Measurements from ENCODE around the gene IKZF2. TPM values are rescaled to one million over a fixed set of nuclear protein-coding genes. Genes with fewer than 3 reads are reported as not detected.
A peak's percentile ranks its signal among the peaks of the same experiment; 100 is the strongest.

IKZF2 gene
- total and polyA plus RNA-seq, 8 donors = 0.65 to 8.6 (median 3.2) TPM

- WGBS, 2 donors = 68 to 73% methylated on average over 3 of the region's 3 CpGs
Observed at GRCh38 chr2:213001297-213001910, 150.0 kb downstream of the IKZF2 start.

GRCh38 chr2:212998626-212999359 lies 152.6 kb downstream of the IKZF2 start:
- DNase-seq = no peak
- intact Hi-C loops (cut with DNase I) = no loop called here
- Histone ChIP-seq H3K4me1 (no peaks in the 10 kb centered on the region), H3K4me3 (no peak overlapping the region), H3K27me3 (no peaks in the 10 kb centered on the region), H3K9me3 (no peaks in the 10 kb centered on the region), H3K36me3 (no peaks in the 10 kb centered on the region), H3K27ac (no peak overlapping the region)
- WGBS, 2 donors = 91 to 95% methylated on average over 2 of the region's 2 CpGs
- TF ChIP-seq CTCF (IDR thresholded peaks at IDR 0.05) = no peak
- ATAC-seq = no peak
- no peak for FAIRE-seq

More at GRCh38 chr2:213001297-213001910, 150.0 kb downstream of the IKZF2 start:
- peak; percentile 65 for FAIRE-seq
- Histone ChIP-seq H3K4me3 (no peak overlapping the region), H3K27me3 (no peaks in the 10 kb centered on the region), H3K4me1 (no peaks in the 10 kb centered on the region), H3K9me3 (no peaks in the 10 kb centered on the region), H3K27ac (no peak overlapping the region), H3K36me3 (no peaks in the 10 kb centered on the region)
- intact Hi-C loops (cut with DNase I) = no loop called here
- no peak for TF ChIP-seq CTCF (IDR thresholded peaks at IDR 0.05)
- no peak for ATAC-seq
- no peak for DNase-seq

- Histone ChIP-seq H3K36me3 (no peaks in the 10 kb centered on the region), H3K4me3 (no peak overlapping the region), H3K27me3 (no peaks in the 10 kb centered on the region), H3K27ac (no peak overlapping the region), H3K9me3 (no peaks in the 10 kb centered on the region), H3K4me1 (no peaks in the 10 kb centered on the region)
- no peak for DNase-seq
- intact Hi-C loops (cut with DNase I) = no loop called here
- 52 to 64% methylated on average over 3 of the region's 3 CpGs for WGBS, 2 donors
- no peak for TF ChIP-seq CTCF (IDR thresholded peaks at IDR 0.05)
- FAIRE-seq = no peak
- ATAC-seq = no peak
Observed at GRCh38 chr2:212997526-212998020, 153.8 kb downstream of the IKZF2 start.

GRCh38 chr2:212995920-212996319 lies 155.5 kb downstream of the IKZF2 start:
- DNase-seq (no peak), ATAC-seq (no peak), FAIRE-seq (no peak)
- H3K36me3 ChIP-seq = no peaks in the 10 kb centered on the region
- TF ChIP-seq CTCF (IDR thresholded peaks at IDR 0.05) = no peak
- H3K9me3 ChIP-seq = no peaks in the 10 kb centered on the region
- 89% methylated on average over 2 of the region's 2 CpGs for WGBS, 2 donors
- H3K27ac ChIP-seq = no peak overlapping the region
- intact Hi-C loops (cut with DNase I) = no loop called here
- H3K27me3 ChIP-seq = no peaks in the 10 kb centered on the region
- no peaks in the 10 kb centered on the region for H3K4me1 ChIP-seq
- H3K4me3 ChIP-seq = no peak overlapping the region

- Histone ChIP-seq H3K36me3 (no peaks in the 10 kb centered on the region), H3K27ac (no peak overlapping the region), H3K27me3 (no peaks in the 10 kb centered on the region), H3K9me3 (no peaks in the 10 kb centered on the region), H3K4me3 (no peak overlapping the region), H3K4me1 (no peaks in the 10 kb centered on the region)
- ATAC-seq (no peak), FAIRE-seq (no peak), DNase-seq (no peak)
- TF ChIP-seq CTCF (IDR thresholded peaks at IDR 0.05) = no peak
- intact Hi-C loops (cut with DNase I) = no loop called here
Observed at GRCh38 chr2:212994976-212995375, 156.4 kb downstream of the IKZF2 start.
